Loucy (cell line): ENCODE measurements around the gene LONP2.
"Not testable (repeated sequence)": the region's sequence is repeated elsewhere in the genome, so short reads cannot be mapped to it uniquely, and the experiment has no call there.

Experiments
- H2AFZ ChIP-seq: fragments of 200-600 bp; sonication (generic); 2 replicates; pipeline ENCODE4 v1.6.0; 2016; ENCODE audit warnings: antibody characterized with exemption, mild to moderate bottlenecking, low read length, moderate library complexity
- H3F3A ChIP-seq: fragments of 200-600 bp; 2 replicates; pipeline ENCODE4 v1.6.0; 2016; ENCODE audit warnings: antibody characterized with exemption, low read depth, mild to moderate bottlenecking
- H3K27me3 ChIP-seq: fragments of 200-600 bp; sonication (generic); 2 replicates; pipeline ENCODE4 v1.6.1; 2014; ENCODE audit warnings: low read length, mild to moderate bottlenecking; ENCODE audit not compliant: insufficient read depth, poor library complexity, severe bottlenecking
- H3K36me3 ChIP-seq: fragments of 200-600 bp; sonication (generic); 2 replicates; pipeline ENCODE4 v1.6.1; 2016; ENCODE audit warnings: low read length; ENCODE audit not compliant: insufficient read depth
- H3K4me1 ChIP-seq: fragments of 200-600 bp; sonication (generic); 2 replicates; pipeline ENCODE4 v1.5.1; 2014; ENCODE audit warnings: low read length, mild to moderate bottlenecking; ENCODE audit not compliant: insufficient read depth, poor library complexity, severe bottlenecking
- H3K4me2 ChIP-seq: fragments of 200-600 bp; sonication (generic); 2 replicates; pipeline ENCODE4 v1.6.0; 2014; ENCODE audit warnings: antibody characterized with exemption, low read length, low read depth, mild to moderate bottlenecking; ENCODE audit not compliant: poor library complexity, severe bottlenecking
- H3K4me3 ChIP-seq: fragments of 200-600 bp; sonication (generic); 2 replicates; pipeline ENCODE4 v1.5.1; 2014; ENCODE audit warnings: low read length, mild to moderate bottlenecking, mixed read lengths; ENCODE audit not compliant: poor library complexity, severe bottlenecking
- H3K79me2 ChIP-seq: fragments of 200-600 bp; sonication (generic); 2 replicates; pipeline ENCODE4 v1.6.1; 2014; ENCODE audit warnings: low read length; ENCODE audit not compliant: insufficient read depth
- H3K9ac ChIP-seq: fragments of 200-600 bp; sonication (generic); 2 replicates; pipeline ENCODE4 v1.6.0; 2014; ENCODE audit warnings: mild to moderate bottlenecking, low read depth, low read length, moderate library complexity; ENCODE audit not compliant: poor library complexity, severe bottlenecking
- H3K9me2 ChIP-seq: fragments of 200-600 bp; sonication (generic); replicated peaks from 2 replicates; pipeline ENCODE4 v1.6.1; 2016; ENCODE audit warnings: low read depth, low read length, mixed read lengths
- H3K9me3 ChIP-seq: fragments of 200-600 bp; sonication (generic); 2 replicates; pipeline ENCODE4 v1.6.1; 2014; ENCODE audit warnings: mild to moderate bottlenecking, antibody characterized with exemption, low read length, low read depth; ENCODE audit not compliant: insufficient read depth
- H4K20me1 ChIP-seq: fragments of 200-600 bp; sonication (generic); 2 replicates; pipeline ENCODE4 v1.6.0; 2014; ENCODE audit warnings: antibody characterized with exemption, low read length, mild to moderate bottlenecking; ENCODE audit not compliant: insufficient read depth, poor library complexity, severe bottlenecking
- EZH2phosphoT487 ChIP-seq: fragments of 200-600 bp; IDR thresholded peaks from 2 replicates; pipeline ENCODE4 v1.6.1; 2018; ENCODE audit warnings: antibody characterized with exemption, mild to moderate bottlenecking, moderate library complexity, borderline replicate concordance
- TF ChIP-seq, protein P1 (sequence below): fragments of 200-600 bp; sonication (generic); conservative IDR thresholded peaks from 2 replicates; pipeline ENCODE4 v1.5.1; 2014; ENCODE audit warnings: mild to moderate bottlenecking, antibody characterized with exemption, low read length

LONP2 gene

DNA sequence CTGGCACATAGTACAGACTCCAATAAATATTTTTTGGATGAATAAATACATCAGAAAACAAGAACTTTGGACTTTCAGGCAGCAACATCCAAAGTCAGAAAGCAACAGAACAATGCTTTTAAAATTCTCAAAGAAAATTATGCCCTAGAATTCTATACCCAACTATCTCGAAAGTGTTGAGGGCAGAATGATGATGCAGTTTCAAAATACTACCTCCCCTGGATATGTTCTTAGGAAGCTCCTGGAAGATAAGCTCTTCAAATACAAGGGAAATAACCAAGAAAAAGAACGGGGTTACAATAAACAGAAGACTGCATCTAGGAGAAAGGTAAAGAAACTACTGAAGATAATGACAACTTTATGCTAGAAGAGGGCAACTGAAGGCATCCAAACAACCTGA is 130.2 kb downstream of the LONP2 start:
- Histone ChIP-seq H2AFZ (no peak overlapping the region), H3K9ac (no peak overlapping the region), H3K36me3 (no peaks in the 10 kb centered on the region), H3K4me1 (peaks cover 33% of the 10 kb centered on the region), H3K27me3 (no peaks in the 10 kb centered on the region), H3F3A (no peaks in the 10 kb centered on the region), H3K9me2 (no peaks in the 10 kb centered on the region), H3K79me2 (peaks cover 98% of the 10 kb centered on the region), H3K4me3 (no peak overlapping the region), H3K4me2 (peak overlapping the region; percentile 50), H4K20me1 (peaks cover 99% of the 10 kb centered on the region), H3K9me3 (no peaks in the 10 kb centered on the region)
- TF ChIP-seq, protein P1, sequence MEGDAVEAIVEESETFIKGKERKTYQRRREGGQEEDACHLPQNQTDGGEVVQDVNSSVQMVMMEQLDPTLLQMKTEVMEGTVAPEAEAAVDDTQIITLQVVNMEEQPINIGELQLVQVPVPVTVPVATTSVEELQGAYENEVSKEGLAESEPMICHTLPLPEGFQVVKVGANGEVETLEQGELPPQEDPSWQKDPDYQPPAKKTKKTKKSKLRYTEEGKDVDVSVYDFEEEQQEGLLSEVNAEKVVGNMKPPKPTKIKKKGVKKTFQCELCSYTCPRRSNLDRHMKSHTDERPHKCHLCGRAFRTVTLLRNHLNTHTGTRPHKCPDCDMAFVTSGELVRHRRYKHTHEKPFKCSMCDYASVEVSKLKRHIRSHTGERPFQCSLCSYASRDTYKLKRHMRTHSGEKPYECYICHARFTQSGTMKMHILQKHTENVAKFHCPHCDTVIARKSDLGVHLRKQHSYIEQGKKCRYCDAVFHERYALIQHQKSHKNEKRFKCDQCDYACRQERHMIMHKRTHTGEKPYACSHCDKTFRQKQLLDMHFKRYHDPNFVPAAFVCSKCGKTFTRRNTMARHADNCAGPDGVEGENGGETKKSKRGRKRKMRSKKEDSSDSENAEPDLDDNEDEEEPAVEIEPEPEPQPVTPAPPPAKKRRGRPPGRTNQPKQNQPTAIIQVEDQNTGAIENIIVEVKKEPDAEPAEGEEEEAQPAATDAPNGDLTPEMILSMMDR = no peak
- TF ChIP-seq EZH2phosphoT487 = no peak

DNA sequence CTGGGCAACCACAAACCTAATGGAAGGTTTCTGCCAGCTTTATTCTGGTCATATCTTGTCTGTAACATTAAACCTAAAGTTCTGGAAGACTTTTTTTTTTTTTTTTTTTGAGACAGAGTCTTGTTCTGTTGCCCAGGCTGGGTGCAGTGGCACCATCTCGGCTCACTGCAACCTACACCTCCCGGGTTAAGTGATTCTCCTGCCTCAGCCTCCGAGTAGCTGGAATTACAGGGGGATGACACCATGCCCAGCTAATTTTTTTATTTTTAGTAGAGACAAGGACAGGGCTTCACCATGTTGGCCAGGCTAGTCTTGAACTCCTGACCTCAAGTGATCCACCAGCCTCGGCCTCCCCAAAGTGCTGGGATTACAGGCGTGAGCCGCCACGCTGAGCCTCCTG is 133.2 kb downstream of the LONP2 start:
- H3K9me3 ChIP-seq, H3K36me3 ChIP-seq, H3K27me3 ChIP-seq, H2AFZ ChIP-seq, H3K9me2 ChIP-seq, H3F3A ChIP-seq, H3K9ac ChIP-seq: not testable (repeated sequence)
- Histone ChIP-seq H3K4me2 (peak overlapping the region; percentile 45), H3K79me2 (peaks cover 98% of the 10 kb centered on the region), H3K4me1 (peaks cover 61% of the 10 kb centered on the region), H3K4me3 (peak overlapping the region; percentile 5), H4K20me1 (peaks cover 98% of the 10 kb centered on the region)

DNA sequence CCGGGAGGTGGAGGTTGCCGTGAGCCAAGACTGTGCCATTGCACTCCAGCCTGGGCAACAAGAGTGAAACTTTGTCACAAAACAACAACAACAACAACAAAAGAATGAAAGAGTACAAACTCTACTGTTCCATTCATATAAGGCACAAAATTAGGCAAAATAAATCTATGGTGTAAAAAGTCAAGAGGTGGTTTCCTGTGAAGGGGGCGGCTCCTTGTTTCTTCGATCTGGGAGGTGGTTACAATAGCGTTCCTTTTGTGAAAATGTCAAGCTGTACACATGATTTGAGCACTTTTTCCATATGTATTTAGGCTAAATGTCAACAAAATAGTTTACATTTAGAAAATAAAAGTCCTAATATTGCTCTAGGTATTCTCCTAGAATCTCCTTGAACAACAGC is 134.2 kb downstream of the LONP2 start:
- Histone ChIP-seq H3K4me2 (peak overlapping the region; percentile 80), H3K4me1 (peaks cover 62% of the 10 kb centered on the region), H3K36me3 (no peaks in the 10 kb centered on the region), H3K9me3 (no peaks in the 10 kb centered on the region), H3K9me2 (no peaks in the 10 kb centered on the region), H4K20me1 (peaks cover 98% of the 10 kb centered on the region), H3F3A (no peaks in the 10 kb centered on the region), H3K27me3 (no peaks in the 10 kb centered on the region), H3K79me2 (peaks cover 98% of the 10 kb centered on the region), H3K4me3 (peak overlapping the region; percentile 50), H3K9ac (no peak overlapping the region), H2AFZ (no peak overlapping the region)
- no peak for TF ChIP-seq EZH2phosphoT487
- TF ChIP-seq, protein P1 = no peak

DNA sequence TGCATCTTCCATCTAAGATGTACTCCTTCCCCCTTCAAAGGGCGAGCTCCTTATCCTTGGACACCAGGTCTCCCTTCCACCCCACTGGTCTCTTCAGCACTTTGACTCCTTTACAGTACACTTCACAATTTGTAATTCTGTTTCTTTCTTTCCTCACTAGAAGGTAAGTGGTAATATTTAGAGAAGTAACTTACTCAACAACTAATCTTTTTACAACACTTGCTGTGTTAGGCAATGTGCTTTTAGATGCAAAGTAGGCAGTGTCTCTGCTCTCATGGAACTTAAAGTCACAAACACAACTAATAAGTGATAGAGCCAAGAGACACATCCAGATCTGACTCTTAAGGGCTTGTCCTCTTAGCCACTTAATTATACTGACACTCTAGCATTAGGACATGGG is 134.7 kb downstream of the LONP2 start:
- Histone ChIP-seq H3K9ac (no peak overlapping the region), H3K4me1 (peaks cover 66% of the 10 kb centered on the region), H3K27me3 (no peaks in the 10 kb centered on the region), H2AFZ (no peak overlapping the region), H3K9me2 (no peaks in the 10 kb centered on the region), H3K4me3 (peak overlapping the region; percentile 50), H3K4me2 (peak overlapping the region; percentile 80), H3K79me2 (peaks cover 98% of the 10 kb centered on the region), H4K20me1 (peaks cover 98% of the 10 kb centered on the region), H3K9me3 (no peaks in the 10 kb centered on the region), H3F3A (no peaks in the 10 kb centered on the region), H3K36me3 (no peaks in the 10 kb centered on the region)
- TF ChIP-seq EZH2phosphoT487 = no peak
- TF ChIP-seq, protein P1 = no peak
